Keratinocyte (primary cell): Measurements from ENCODE around the gene TRAF3IP1. TPM values are rescaled to one million over a fixed set of nuclear protein-coding genes. Genes with fewer than 3 reads are reported as not detected.

Experiments
- DNase-seq: peaks from one replicate; pipeline ENCODE4 v3.0.0-alpha.2; 2011; ENCODE audit warnings: low read depth, missing footprints, low spot score
- FAIRE-seq: peaks from 2 replicates; lab custom pipeline; 2011; peaks lifted over from hg19 to GRCh38; lab: Jason Lieb, UNC
- H2AFZ ChIP-seq: 2 replicates; pipeline ENCODE4 v1.6.0; 2012; ENCODE audit warnings: low read length, control low read depth, inconsistent platforms; ENCODE audit not compliant: control insufficient read depth
- H3K27ac ChIP-seq: 2 replicates; pipeline ENCODE4 v1.5.1; 2011; ENCODE audit warnings: low read length; ENCODE audit not compliant: control insufficient read depth, insufficient read depth
- H3K27me3 ChIP-seq: 3 replicates; pipeline ENCODE4 v1.6.0; 2011; ENCODE audit warnings: low read length; ENCODE audit not compliant: control insufficient read depth, insufficient read depth; ENCODE audit errors: extremely low read depth
- H3K36me3 ChIP-seq, 2 experiments: 2 replicates in 1 of 2; 3 replicates in 1 of 2; pipeline ENCODE4 v1.5.1; 2011; ENCODE audit warnings: low read length in 2 of 2, mild to moderate bottlenecking in 1 of 2; ENCODE audit not compliant: control insufficient read depth in 2 of 2, insufficient read depth in 2 of 2; ENCODE audit errors: extremely low read depth in 1 of 2
- H3K4me1 ChIP-seq: 3 replicates; pipeline ENCODE4 v1.5.1; 2011; ENCODE audit warnings: low read length; ENCODE audit not compliant: control insufficient read depth, insufficient read depth; ENCODE audit errors: extremely low read depth
- H3K4me2 ChIP-seq: 3 replicates; pipeline ENCODE4 v1.6.0; 2011; ENCODE audit warnings: low read depth, low read length; ENCODE audit not compliant: control insufficient read depth, insufficient read depth; ENCODE audit errors: extremely low read depth
- H3K4me3 ChIP-seq, 3 experiments: fragments of 200-600 bp in 1 of 3; sonication (generic) in 1 of 3; 2 replicates in 2 of 3; 3 replicates in 1 of 3; pipeline ENCODE4 v1.5.1; 2011 to 2016; ENCODE audit warnings: low read length in 3 of 3, mild to moderate bottlenecking in 3 of 3, control low read depth in 2 of 3, inconsistent platforms in 1 of 3, low read depth in 1 of 3, mixed read lengths in 1 of 3, mixed run types in 1 of 3, moderate library complexity in 1 of 3; ENCODE audit not compliant: control insufficient read depth in 2 of 3, insufficient read depth in 2 of 3; ENCODE audit errors: extremely low read depth in 1 of 3
- H3K79me2 ChIP-seq: 2 replicates; pipeline ENCODE4 v1.6.0; 2012; ENCODE audit warnings: low read length; ENCODE audit not compliant: control insufficient read depth, insufficient read depth
- H3K9ac ChIP-seq: 3 replicates; pipeline ENCODE4 v1.6.0; 2011; ENCODE audit warnings: low read length; ENCODE audit not compliant: control insufficient read depth, insufficient read depth; ENCODE audit errors: extremely low read depth
- H3K9me1 ChIP-seq: 3 replicates; pipeline ENCODE4 v1.6.0; 2011; ENCODE audit warnings: low read length; ENCODE audit not compliant: control insufficient read depth, insufficient read depth; ENCODE audit errors: extremely low read depth
- H3K9me3 ChIP-seq: 2 replicates; pipeline ENCODE4 v1.5.1; 2012; ENCODE audit warnings: low read depth, low read length; ENCODE audit not compliant: control insufficient read depth
- H4K20me1 ChIP-seq: 3 replicates; pipeline ENCODE4 v1.6.0; 2011; ENCODE audit warnings: low read length; ENCODE audit not compliant: control insufficient read depth, insufficient read depth; ENCODE audit errors: extremely low read depth
- CTCF ChIP-seq, 3 experiments: IDR thresholded peaks in 1 of 3; conservative IDR thresholded peaks in 1 of 3; optimal IDR thresholded peaks in 1 of 3; 2 replicates in 2 of 3; 3 replicates in 1 of 3; pipeline versions ENCODE3 to v1.5.1; 2011; ENCODE audit warnings: low read length in 3 of 3, mild to moderate bottlenecking in 3 of 3, moderate library complexity in 2 of 3, control low read depth in 1 of 3, inconsistent platforms in 1 of 3; ENCODE audit not compliant: insufficient read depth in 2 of 3; ENCODE audit errors: extremely low read depth in 1 of 3
- EZH2 ChIP-seq: IDR thresholded peaks from one replicate; pipeline ENCODE4 v1.6.1; 2012; ENCODE audit warnings: inconsistent platforms, mild to moderate bottlenecking, low read length, moderate library complexity
- dilution Hi-C: fragments of 300-500 bp; cut with MboI; formaldehyde crosslinking; loops from one replicate; pipeline ENCODE4 v1.7.0; 2020; ENCODE audit warnings: low sequenced_read_pairs; ENCODE audit not compliant: extremely low pct_ligation_motif_present
- polyA plus RNA-seq, 5 experiments: library from polyadenylated mRNA; depleted of rRNA in 3 of 5; stranded (reverse) in 3 of 5; stranded (forward) in 1 of 5; unstranded in 1 of 5; fragments of >200 nt; gene quantifications; 1 replicate in 1 of 5; 2 replicates in 3 of 5; 3 replicates in 1 of 5; pipeline versions ENCODE4 v1.2.1 to v1.2.3, GENCODE V29; 2011 to 2012; ENCODE audit warnings: missing spikeins in 2 of 5, low read depth in 1 of 5, low replicate concordance in 1 of 5

Gene TRAF3IP1
- polyA plus RNA-seq, 1 donor (not counting 4 experiments of a cell fraction or from before 2014, with no cell fraction given): 7.0 TPM

- no peaks in the 10 kb centered on the region for H3K9me1 ChIP-seq
- dilution Hi-C loops: no loop called here
- no peak overlapping the region for H2AFZ ChIP-seq
- H3K9me3 ChIP-seq: peaks cover 2% of the 10 kb centered on the region
- H3K27ac ChIP-seq: no peak overlapping the region
- no peaks in the 10 kb centered on the region for H3K36me3 ChIP-seq
- DNase-seq: no peak
- no peak for TF ChIP-seq CTCF (optimal IDR thresholded peaks at IDR 0.05 in 1 of 3, IDR thresholded peaks at IDR 0.05 in 1 of 3, conservative IDR thresholded peaks at IDR 0.05 in 1 of 3; ENCODE audit: extremely low read depth in 1 of 3, insufficient read depth in 2 of 3, low read length in 3 of 3)
- TF ChIP-seq EZH2: no peak
- no peak overlapping the region for H3K9ac ChIP-seq
- no peak overlapping the region for H3K4me2 ChIP-seq
- H3K4me3 ChIP-seq: no peak overlapping the region
- FAIRE-seq: no peak
- H3K27me3 ChIP-seq: no peaks in the 10 kb centered on the region
- peaks cover 4% of the 10 kb centered on the region for H3K4me1 ChIP-seq
- H4K20me1 ChIP-seq: no peaks in the 10 kb centered on the region
- no peaks in the 10 kb centered on the region for H3K79me2 ChIP-seq
These were observed 98.8 kb downstream of the TRAF3IP1 start for GRCh38 chr2:238418999-238419546.

- Histone ChIP-seq H3K9me1 (no peaks in the 10 kb centered on the region), H3K4me3 (no peak overlapping the region), H3K27me3 (no peaks in the 10 kb centered on the region), H3K4me1 (peaks cover 4% of the 10 kb centered on the region), H3K27ac (no peak overlapping the region), H3K79me2 (no peaks in the 10 kb centered on the region), H2AFZ (no peak overlapping the region), H3K4me2 (no peak overlapping the region), H4K20me1 (no peaks in the 10 kb centered on the region), H3K9me3 (peaks cover 2% of the 10 kb centered on the region), H3K36me3 (no peaks in the 10 kb centered on the region), H3K9ac (no peak overlapping the region)
- dilution Hi-C loops: no loop called here
- DNase-seq: no peak
- TF ChIP-seq EZH2 (no peak), CTCF (optimal IDR thresholded peaks at IDR 0.05 in 1 of 3, IDR thresholded peaks at IDR 0.05 in 1 of 3, conservative IDR thresholded peaks at IDR 0.05 in 1 of 3; ENCODE audit: extremely low read depth in 1 of 3, insufficient read depth in 2 of 3, low read length in 3 of 3) (no peak)
- FAIRE-seq: no peak
These were observed 100.1 kb downstream of the TRAF3IP1 start for GRCh38 chr2:238420442-238420841.
